Glutamatergic neuron (in vitro differentiated cells): ENCODE measurements around the gene TCF12. TPM values are rescaled to one million over a fixed set of nuclear protein-coding genes. Genes with fewer than 3 reads are reported as not detected.

Experiments
- DNase-seq: peaks from one replicate; pipeline ENCODE4 v3.0.0; 2022
- H3K27ac Mint-ChIP-seq: one replicate; pipeline ENCODE4 v1.8.0; 2020; ENCODE audit warnings: mild to moderate bottlenecking, mixed read lengths, inconsistent platforms; ENCODE audit not compliant: unreplicated experiment
- H3K27me3 Mint-ChIP-seq: one replicate; pipeline ENCODE4 v1.8.0; 2020; ENCODE audit warnings: mild to moderate bottlenecking, moderate library complexity, mixed read lengths, inconsistent platforms; ENCODE audit not compliant: unreplicated experiment
- H3K36me3 Mint-ChIP-seq: one replicate; pipeline ENCODE4 v1.8.0; 2020; ENCODE audit warnings: mild to moderate bottlenecking, mixed read lengths, inconsistent platforms; ENCODE audit not compliant: unreplicated experiment
- H3K4me1 Mint-ChIP-seq: one replicate; pipeline ENCODE4 v1.8.0; 2020; ENCODE audit warnings: mild to moderate bottlenecking, low read depth, mixed read lengths, inconsistent platforms; ENCODE audit not compliant: unreplicated experiment
- H3K4me3 Mint-ChIP-seq: one replicate; pipeline ENCODE4 v1.8.0; 2020; ENCODE audit warnings: mild to moderate bottlenecking, mixed read lengths, inconsistent platforms; ENCODE audit not compliant: unreplicated experiment
- H3K9me3 Mint-ChIP-seq: one replicate; pipeline ENCODE4 v1.8.0; 2020; ENCODE audit warnings: mild to moderate bottlenecking, moderate library complexity, mixed read lengths, inconsistent platforms; ENCODE audit not compliant: unreplicated experiment
- total RNA-seq: library from RNA; stranded (reverse); fragmentation: NEBNext Ultra II Directional; extraction: Animal tissue kit (Norgen Biotek cat#: 25700); gene quantifications from one replicate; pipeline ENCODE4 v1.2.1, GENCODE V29; 2021; ENCODE audit not compliant: unreplicated experiment
- TF ChIP-seq, protein P1 (sequence below): fragments of 200-600 bp; sonication (generic); IDR thresholded peaks from one replicate; pipeline ENCODE4 v1.5.0; 2021; ENCODE audit not compliant: partially characterized antibody, unreplicated experiment

Gene TCF12
- total RNA-seq, 1 donor from 2014 or later: 140 TPM

DNA sequence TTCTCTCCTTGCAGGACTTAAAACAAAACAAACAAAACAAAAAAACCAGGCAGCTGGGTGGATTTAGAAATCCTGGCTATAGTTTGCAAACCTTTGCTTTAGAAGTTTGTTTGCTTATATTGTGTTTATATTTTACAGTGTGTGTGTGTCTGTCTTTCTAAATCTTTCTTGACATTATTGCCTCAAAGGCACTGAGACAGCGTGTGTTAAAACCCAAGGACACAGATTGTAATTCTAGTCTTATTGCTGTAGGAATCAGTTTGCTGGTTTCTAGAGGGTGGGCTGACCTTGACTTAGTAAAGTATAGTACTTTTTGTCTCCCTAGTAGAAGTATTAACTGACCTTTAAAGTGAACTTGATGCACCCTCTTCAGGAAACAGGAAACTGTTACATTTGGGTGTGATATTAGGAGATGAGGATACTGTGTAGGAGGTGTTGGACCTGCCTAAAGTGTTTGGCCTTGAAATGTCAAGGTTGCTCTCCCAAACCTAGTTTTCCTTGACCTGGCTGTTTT is 71.0 kb downstream of the TCF12 start:
- peaks cover 1% of the 10 kb centered on the region for H3K9me3 Mint-ChIP-seq
- peaks cover 9% of the 10 kb centered on the region for H3K4me1 Mint-ChIP-seq
- DNase-seq: no peak
- no peak overlapping the region for H3K27ac Mint-ChIP-seq
- TF ChIP-seq, protein P1, sequence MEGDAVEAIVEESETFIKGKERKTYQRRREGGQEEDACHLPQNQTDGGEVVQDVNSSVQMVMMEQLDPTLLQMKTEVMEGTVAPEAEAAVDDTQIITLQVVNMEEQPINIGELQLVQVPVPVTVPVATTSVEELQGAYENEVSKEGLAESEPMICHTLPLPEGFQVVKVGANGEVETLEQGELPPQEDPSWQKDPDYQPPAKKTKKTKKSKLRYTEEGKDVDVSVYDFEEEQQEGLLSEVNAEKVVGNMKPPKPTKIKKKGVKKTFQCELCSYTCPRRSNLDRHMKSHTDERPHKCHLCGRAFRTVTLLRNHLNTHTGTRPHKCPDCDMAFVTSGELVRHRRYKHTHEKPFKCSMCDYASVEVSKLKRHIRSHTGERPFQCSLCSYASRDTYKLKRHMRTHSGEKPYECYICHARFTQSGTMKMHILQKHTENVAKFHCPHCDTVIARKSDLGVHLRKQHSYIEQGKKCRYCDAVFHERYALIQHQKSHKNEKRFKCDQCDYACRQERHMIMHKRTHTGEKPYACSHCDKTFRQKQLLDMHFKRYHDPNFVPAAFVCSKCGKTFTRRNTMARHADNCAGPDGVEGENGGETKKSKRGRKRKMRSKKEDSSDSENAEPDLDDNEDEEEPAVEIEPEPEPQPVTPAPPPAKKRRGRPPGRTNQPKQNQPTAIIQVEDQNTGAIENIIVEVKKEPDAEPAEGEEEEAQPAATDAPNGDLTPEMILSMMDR: no peak
- no peaks in the 10 kb centered on the region for H3K36me3 Mint-ChIP-seq
- no peaks in the 10 kb centered on the region for H3K27me3 Mint-ChIP-seq
- no peak overlapping the region for H3K4me3 Mint-ChIP-seq

GRCh38 chr15:56991017-56991416 is 72.6 kb downstream of the TCF12 start:
- DNase-seq: no peak
- Mint-ChIP-seq H3K27me3 (no peaks in the 10 kb centered on the region), H3K36me3 (no peaks in the 10 kb centered on the region), H3K4me3 (no peak overlapping the region), H3K9me3 (no peaks in the 10 kb centered on the region), H3K27ac (no peak overlapping the region), H3K4me1 (peaks cover 8% of the 10 kb centered on the region)
- TF ChIP-seq, protein P1: no peak

DNA sequence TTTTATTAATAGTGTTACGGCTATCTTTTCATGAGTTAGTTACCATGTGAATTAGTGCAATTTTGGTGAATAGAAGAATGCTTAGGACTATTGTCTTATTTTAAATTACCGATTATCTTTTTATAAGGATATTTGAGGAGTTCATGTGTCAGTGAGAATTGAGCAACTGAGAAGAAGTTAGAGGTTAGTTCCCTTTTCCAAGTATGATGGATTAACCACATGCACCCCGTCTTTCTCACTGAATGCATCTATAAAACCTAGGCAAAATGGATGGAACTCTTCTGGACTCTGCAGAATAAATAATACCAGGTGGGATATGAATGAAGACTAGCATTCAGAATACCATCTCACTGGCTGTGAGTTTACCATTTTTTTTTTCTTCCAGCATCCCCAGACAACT is 74.3 kb downstream of the TCF12 start:
- no peaks in the 10 kb centered on the region for H3K27me3 Mint-ChIP-seq
- no peak overlapping the region for H3K27ac Mint-ChIP-seq
- H3K36me3 Mint-ChIP-seq: peaks cover 4% of the 10 kb centered on the region
- H3K9me3 Mint-ChIP-seq: peaks cover 2% of the 10 kb centered on the region
- no peak overlapping the region for H3K4me3 Mint-ChIP-seq
- DNase-seq: no peak
- peaks cover 8% of the 10 kb centered on the region for H3K4me1 Mint-ChIP-seq
- TF ChIP-seq, protein P1: no peak

DNA sequence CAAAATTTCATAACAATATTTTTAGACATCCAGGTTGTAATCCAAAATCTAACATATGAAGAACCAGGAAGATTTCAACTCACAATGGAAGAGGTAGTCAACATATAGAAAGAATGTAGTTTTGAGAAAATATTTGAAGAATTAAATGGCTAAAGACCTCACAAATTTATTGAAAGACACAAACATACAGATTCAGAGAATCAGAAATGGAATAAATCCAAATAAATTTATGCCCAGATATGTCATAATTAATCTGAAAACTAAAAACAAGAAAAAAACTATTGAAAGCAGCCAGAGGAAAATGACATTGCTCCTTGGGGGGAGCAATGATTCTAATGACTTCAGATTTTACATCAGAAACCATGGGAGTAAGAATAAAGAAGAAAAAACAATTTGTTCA is 75.8 kb downstream of the TCF12 start:
- no peak for DNase-seq
- H3K36me3 Mint-ChIP-seq: peaks cover 4% of the 10 kb centered on the region
- H3K9me3 Mint-ChIP-seq: peaks cover 2% of the 10 kb centered on the region
- peaks cover 8% of the 10 kb centered on the region for H3K4me1 Mint-ChIP-seq
- H3K27me3 Mint-ChIP-seq: no peaks in the 10 kb centered on the region
- TF ChIP-seq, protein P1: no peak
- no peak overlapping the region for H3K4me3 Mint-ChIP-seq
- no peak overlapping the region for H3K27ac Mint-ChIP-seq

- H3K27me3 Mint-ChIP-seq: no peaks in the 10 kb centered on the region
- TF ChIP-seq, protein P1: no peak
- H3K36me3 Mint-ChIP-seq: peaks cover 4% of the 10 kb centered on the region
- no peak overlapping the region for H3K4me3 Mint-ChIP-seq
- no peak for DNase-seq
- peaks cover 4% of the 10 kb centered on the region for H3K4me1 Mint-ChIP-seq
- H3K27ac Mint-ChIP-seq: no peak overlapping the region
- peaks cover 2% of the 10 kb centered on the region for H3K9me3 Mint-ChIP-seq
These were observed 77.6 kb downstream of the TCF12 start for GRCh38 chr15:56996093-56996492.
